Heart left ventricle (tissue), 13 donors: ENCODE data around the gene HOXD3.

Experiments
- CTCF ChIP-seq, 12 donors: fragments of 200-600 bp; sonication (generic) in 4 of 12; IDR thresholded peaks; one replicate each; pipeline versions ENCODE4 v1.5.0 to v1.8.0; 2018 to 2022; ENCODE audit warnings: antibody characterized with exemption in 12 of 12, mild to moderate bottlenecking in 5 of 12
- POLR2A ChIP-seq, 2 donors: fragments of 450-650 bp; IDR thresholded peaks; one replicate each; pipeline ENCODE4 v1.6.1; 2017; ENCODE audit warnings: antibody characterized with exemption in 2 of 2, mild to moderate bottlenecking in 2 of 2, moderate library complexity in 2 of 2
- donor health status: ischemic (EF 13 %, LVEDD 7.1; RV severe dilation, severe dysfunction).
- donor health status: DM: no; HTN: yes; CAD: no.
- donor health status: DM: no; HTN: no; CAD: no.
- donor health status: ischemic (EF 25% LVEDD 6.9; RV normal size, moderate dysfunction).
- donor health status: ischemic (EF 25% LVEDD 5.7; RV mildly dilated, moderate dysfunction).
- donor health status: ischemic (EF 35%, LVEDD 5.7; RV mildly dilated, moderate dysfunction).
- donor health status: nonischemic (EF 11% LVEDD 7.7; RV severe dilation, severe dysfunction).
- donor health status: DM: yes; HTN: yes; CAD: no.
- donor health status: PGD.
- donor health status: ischemic (EF 29% LVEDD 5.4; RV normal size, mild dysfunction).
- donor health status: nonischemic (EF 23%, LVEDD 6.1; RV moderate dilation, normal function).

GRCh38 chr2:176147800-176148496, 9.2 kb upstream of the HOXD3 start:
- TF ChIP-seq CTCF (IDR thresholded peaks at IDR 0.05) = no peak
- no peak for TF ChIP-seq POLR2A (IDR thresholded peaks at IDR 0.05)
